ENCODE results near the gene FRMD8. TPM values are rescaled to one million over a fixed set of nuclear protein-coding genes. Genes with fewer than 3 reads are reported as not detected.

The FRMD8 gene
- total RNA-seq, 2 experiments from 2014 or later, result 38.2 to 40.0 TPM

DNA sequence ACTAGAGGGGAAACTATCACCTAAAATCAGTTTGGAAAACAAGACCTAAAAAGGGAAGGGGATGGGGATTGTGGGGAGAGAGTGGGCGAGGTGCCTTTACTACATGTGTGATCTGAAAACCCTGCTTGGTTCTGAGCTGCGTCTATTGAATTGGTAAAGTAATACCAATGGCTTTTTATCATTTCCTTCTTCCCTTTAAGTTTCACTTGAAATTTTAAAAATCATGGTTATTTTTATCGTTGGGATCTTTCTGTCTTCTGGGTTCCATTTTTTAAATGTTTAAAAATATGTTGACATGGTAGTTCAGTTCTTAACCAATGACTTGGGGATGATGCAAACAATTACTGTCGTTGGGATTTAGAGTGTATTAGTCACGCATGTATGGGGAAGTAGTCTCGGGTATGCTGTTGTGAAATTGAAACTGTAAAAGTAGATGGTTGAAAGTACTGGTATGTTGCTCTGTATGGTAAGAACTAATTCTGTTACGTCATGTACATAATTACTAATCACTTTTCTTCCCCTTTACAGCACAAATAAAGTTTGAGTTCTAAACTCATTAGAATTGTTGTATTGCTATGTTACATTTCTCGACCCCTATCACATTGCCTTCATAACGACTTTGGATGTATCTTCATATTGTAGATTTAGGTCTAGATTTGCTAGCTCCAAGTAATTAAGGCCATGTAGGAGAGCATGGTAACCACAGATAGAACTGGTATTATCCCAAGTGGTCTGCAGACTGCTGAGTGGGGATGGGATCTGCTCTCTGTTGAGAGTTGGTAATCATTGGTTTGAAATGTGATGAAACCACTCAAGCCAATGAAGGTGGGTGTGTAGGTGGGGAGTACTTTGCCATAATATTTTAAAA is 39.8 kb downstream of the FRMD8 start:
- DNase-seq, result no peak
- intact Hi-C loops (cut with micrococcal nuclease), result loop anchor here (1.0 kb wide), 3 partner anchors 13 to 71 kb away; no protein-coding TSS in a partner anchor
- Mint-ChIP-seq H3K27me3 (ENCODE audit: low read depth) (peaks cover 14% of the 10 kb centered on the region), H3K27ac (peak overlapping the region; percentile 99), H3K4me1 (ENCODE audit: low read depth) (peaks cover 58% of the 10 kb centered on the region), H3K9me3 (no peaks in the 10 kb centered on the region), H3K36me3 (ENCODE audit: low read depth) (peaks cover 80% of the 10 kb centered on the region), H3K4me3 (peak overlapping the region; percentile 100)
- CTCF ChIA-PET, result interaction anchor here (16.8 kb wide), 1 partner anchor 78 kb away, joined by 359 read pairs; the partner anchor contains the start of gene MALAT1

DNA sequence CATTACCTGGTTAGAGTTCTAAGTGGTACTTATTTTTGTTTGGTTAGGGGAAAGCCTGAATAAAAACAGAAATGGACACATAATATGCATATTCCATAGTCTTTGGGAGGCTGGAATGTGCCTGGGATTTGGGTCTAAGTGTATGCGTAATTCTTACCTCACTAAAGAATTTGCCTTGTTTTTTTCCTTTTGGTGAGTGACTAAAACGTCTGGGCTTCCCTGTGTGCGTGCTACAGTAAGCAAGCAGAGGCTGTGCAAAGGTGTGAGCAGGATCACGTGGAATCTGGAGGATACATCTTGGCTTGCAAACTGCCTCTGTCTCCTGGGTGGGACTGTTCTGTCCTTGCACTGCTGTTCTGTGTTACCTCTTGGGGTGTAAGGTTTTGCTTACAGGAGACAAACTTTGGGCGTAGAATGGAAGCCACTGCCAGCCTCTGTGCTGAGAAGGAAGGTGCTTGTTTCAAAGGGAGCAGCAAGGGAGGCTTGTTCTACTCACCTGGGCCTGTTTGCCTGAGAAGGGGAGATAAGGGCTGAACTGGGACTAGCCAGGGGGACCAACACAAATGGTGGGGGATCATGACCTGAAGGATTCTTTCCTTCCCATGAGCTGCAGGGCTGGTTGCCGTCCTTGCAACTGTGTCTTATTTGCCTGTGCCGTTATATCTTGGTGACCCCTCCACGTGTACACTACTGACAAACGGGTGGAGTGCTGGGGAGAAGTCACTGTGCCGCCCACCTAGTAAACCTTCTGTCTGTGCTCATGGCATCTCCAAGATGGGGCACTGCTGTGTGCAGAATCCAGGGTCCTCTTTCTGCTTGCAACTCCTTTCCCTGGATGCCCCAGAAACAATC is 40.6 kb downstream of the FRMD8 start:
- intact Hi-C loops (cut with micrococcal nuclease), result loop anchor here (1.0 kb wide), 4 partner anchors 8 to 70 kb away; no protein-coding TSS in a partner anchor
- Mint-ChIP-seq H3K4me1 (ENCODE audit: low read depth) (peaks cover 67% of the 10 kb centered on the region), H3K27me3 (ENCODE audit: low read depth) (peaks cover 14% of the 10 kb centered on the region), H3K36me3 (ENCODE audit: low read depth) (peaks cover 79% of the 10 kb centered on the region), H3K9me3 (no peaks in the 10 kb centered on the region), H3K27ac (peak overlapping the region; percentile 99), H3K4me3 (peak overlapping the region; percentile 100)
- peak; percentile 68 for DNase-seq
- CTCF ChIA-PET, result interaction anchor here (1.4 to 16.8 kb wide), 2 partner anchors 45 to 77 kb away, joined by 4 to 359 read pairs; partner anchors contain the start of gene MALAT1

DNA sequence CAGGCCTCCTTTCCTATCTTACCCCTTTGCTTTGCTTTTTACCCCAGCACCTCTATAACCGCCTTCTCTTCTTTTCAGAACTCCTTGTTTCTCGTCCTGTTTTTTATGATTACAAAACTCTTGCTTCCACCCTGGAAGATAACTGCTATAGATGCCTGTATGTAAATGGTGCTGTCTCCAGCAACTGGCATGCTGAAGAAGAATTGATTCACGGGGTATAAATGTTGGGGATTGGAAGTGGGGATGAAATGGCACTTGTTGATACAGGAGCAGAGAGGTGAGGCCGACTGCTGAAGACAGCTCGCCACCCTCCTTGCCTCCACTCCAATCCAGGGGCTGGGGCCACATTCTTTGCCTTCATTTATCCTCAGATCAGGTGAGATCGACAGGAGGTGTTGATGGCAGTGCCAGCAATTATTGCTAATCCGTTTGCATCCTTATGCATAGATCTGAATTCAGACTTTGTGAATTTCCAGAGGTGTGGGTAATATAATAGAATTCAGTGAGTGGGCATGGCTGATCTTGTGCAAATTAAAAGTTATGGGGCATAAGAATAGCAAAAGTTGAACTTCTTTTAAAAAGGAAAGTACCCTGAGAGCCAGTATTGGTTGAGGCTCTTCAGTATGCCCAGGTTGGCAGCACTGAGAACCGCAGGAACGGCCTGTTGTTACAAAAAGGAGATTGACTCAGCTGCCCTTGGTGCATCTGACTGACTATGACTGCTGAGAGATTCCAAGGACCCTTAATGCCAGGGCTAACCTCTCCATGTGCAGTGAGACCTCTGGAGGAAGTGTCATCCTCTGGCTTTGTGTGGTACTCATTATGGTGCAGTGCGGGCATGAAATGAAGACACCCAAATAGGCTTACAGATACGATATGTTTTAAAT is 41.5 kb downstream of the FRMD8 start:
- H3K27me3 Mint-ChIP-seq (ENCODE audit: low read depth), result peaks cover 7% of the 10 kb centered on the region
- H3K4me1 Mint-ChIP-seq (ENCODE audit: low read depth), result peaks cover 69% of the 10 kb centered on the region
- intact Hi-C loops (cut with micrococcal nuclease), result loop anchor here (1.0 kb wide), 1 partner anchor 9 kb away; no protein-coding TSS in a partner anchor
- H3K9me3 Mint-ChIP-seq, result no peaks in the 10 kb centered on the region
- H3K36me3 Mint-ChIP-seq (ENCODE audit: low read depth), result peaks cover 76% of the 10 kb centered on the region
- peak overlapping the region; percentile 99 for H3K27ac Mint-ChIP-seq
- CTCF ChIA-PET, result interaction anchor here (0.9 to 16.8 kb wide), 3 partner anchors 11 to 76 kb away, joined by 3 to 359 read pairs (median 4); partner anchors contain the start of gene MALAT1
- DNase-seq, result peak; percentile 74
- peak overlapping the region; percentile 100 for H3K4me3 Mint-ChIP-seq

DNA sequence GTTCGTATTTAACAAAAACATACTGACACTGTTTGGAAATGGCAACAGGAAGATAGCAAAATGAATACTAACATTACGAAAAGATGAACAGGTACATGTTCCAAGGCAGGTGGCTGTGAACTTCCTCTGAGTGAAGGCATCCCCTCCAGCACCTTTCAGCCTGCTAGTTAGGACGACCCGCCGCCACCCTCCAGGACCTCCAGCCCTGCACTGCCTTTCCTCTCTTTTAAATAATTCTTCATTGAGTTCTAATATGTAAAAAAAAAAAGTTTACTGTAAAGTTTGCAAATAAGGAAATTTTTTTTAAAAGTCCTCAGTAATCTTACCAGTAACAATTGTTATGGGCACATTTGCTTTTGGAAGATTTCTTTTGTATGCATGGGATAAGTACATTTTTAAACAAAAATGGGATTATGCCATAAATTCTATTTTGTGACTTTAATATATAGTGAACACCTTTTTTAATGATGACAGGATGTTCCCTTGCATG is 42.2 kb downstream of the FRMD8 start:
- intact Hi-C loops (cut with micrococcal nuclease), result no loop called here
- peak; percentile 54 for DNase-seq
- H3K4me3 Mint-ChIP-seq, result peak overlapping the region; percentile 100
- peaks cover 6% of the 10 kb centered on the region for H3K27me3 Mint-ChIP-seq (ENCODE audit: low read depth)
- peak overlapping the region; percentile 99 for H3K27ac Mint-ChIP-seq
- H3K36me3 Mint-ChIP-seq (ENCODE audit: low read depth), result peaks cover 74% of the 10 kb centered on the region
- H3K4me1 Mint-ChIP-seq (ENCODE audit: low read depth), result peaks cover 72% of the 10 kb centered on the region
- H3K9me3 Mint-ChIP-seq, result no peaks in the 10 kb centered on the region
- CTCF ChIA-PET, result interaction anchor here (0.9 kb wide), 1 partner anchor 11 kb away, joined by 3 read pairs; no protein-coding TSS in a partner anchor

- intact Hi-C loops (cut with micrococcal nuclease), result no loop called here
- DNase-seq, result peak; percentile 61
- Mint-ChIP-seq H3K9me3 (no peaks in the 10 kb centered on the region), H3K4me1 (ENCODE audit: low read depth) (peaks cover 72% of the 10 kb centered on the region), H3K27ac (peak overlapping the region; percentile 99), H3K27me3 (ENCODE audit: low read depth) (peaks cover 3% of the 10 kb centered on the region), H3K36me3 (ENCODE audit: low read depth) (peaks cover 71% of the 10 kb centered on the region), H3K4me3 (peak overlapping the region; percentile 100)
- CTCF ChIA-PET, result interaction anchor here (0.9 kb wide), 1 partner anchor 12 kb away, joined by 3 read pairs; no protein-coding TSS in a partner anchor
Measured at GRCh38 chr11:65429068-65429681, 42.7 kb downstream of the FRMD8 start.

DNA sequence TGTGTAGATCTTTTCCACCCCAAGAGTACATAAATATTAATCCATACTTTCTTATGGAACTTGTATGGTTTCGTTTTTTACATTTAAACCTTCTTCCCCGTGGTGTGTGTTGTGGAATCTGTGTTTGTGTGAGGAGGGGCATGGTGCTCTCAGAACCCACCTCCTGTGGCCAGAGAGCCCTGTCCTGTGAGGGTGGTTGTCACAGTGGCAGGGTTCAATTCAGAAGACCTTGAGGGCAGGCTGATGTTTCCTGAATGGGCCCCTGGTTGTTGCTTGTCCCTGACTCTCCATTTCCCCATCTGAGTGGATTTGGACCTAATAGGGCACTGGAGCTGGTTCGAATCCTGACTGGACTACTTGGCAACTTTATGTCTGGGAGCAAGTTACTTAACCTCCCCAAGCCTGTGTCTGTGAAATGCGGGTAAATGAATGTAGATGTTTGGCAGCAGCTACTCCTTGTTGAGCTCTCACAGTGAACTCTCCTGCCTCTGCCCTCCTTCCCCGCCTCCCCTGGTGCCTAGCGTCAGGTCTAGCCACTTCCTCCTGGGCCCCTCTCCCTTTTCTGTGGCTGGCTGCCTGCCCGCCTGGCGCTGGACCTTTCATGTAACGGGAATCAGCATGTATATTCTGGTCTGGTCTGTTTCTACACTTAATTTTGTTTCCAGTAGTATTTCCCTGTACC is 43.4 kb downstream of the FRMD8 start:
- H3K27ac Mint-ChIP-seq, result peak overlapping the region; percentile 99
- DNase-seq, result peak; percentile 77
- intact Hi-C loops (cut with micrococcal nuclease), result loop anchor here (2.0 kb wide), 1 partner anchor 13 kb away; no protein-coding TSS in a partner anchor
- H3K36me3 Mint-ChIP-seq (ENCODE audit: low read depth), result peaks cover 71% of the 10 kb centered on the region
- H3K4me1 Mint-ChIP-seq (ENCODE audit: low read depth), result peaks cover 76% of the 10 kb centered on the region
- CTCF ChIA-PET, result interaction anchor here (1.0 to 1.5 kb wide), 8 partner anchors 9 to 82 kb away, joined by 3 to 6 read pairs (median 4); partner anchors contain the start of gene MALAT1
- peak overlapping the region; percentile 100 for H3K4me3 Mint-ChIP-seq
- H3K27me3 Mint-ChIP-seq (ENCODE audit: low read depth), result no peaks in the 10 kb centered on the region
- H3K9me3 Mint-ChIP-seq, result no peaks in the 10 kb centered on the region

DNA sequence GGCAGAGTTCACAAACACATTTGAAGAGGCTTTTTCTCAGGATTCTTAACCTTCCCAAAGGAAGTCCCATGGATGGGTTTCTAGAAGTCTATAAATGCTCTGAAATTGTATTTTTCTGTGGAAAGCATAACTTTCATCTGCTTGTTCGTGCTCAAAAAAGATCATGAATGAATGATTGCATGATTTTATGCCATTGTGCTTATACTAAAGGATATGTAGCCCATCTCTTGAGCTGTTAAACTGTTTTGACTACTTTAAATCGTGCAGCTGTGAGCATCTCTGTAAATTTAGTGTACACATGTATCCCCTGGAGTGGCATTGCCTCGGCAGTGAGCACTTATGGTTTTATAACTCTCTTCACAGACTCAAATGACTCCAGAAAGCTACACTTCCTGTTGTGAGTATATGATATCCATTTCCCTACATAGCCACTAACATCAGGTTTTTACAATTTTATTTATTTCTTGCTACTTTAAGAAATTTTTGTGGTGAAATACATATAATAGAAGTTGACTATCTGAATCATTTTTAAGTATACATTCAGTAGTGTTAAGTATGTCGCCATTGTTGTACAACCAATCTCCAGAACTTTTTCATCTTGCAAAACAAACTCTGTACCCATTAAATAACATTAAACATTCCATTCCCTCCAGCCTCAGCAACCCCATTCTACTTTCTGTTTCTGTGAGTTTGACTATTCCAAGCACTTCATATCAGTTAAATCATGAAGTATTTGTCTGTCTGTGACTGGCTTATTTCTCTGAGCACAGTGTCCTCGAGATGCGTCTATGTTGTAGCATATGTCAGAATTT is 44.2 kb downstream of the FRMD8 start:
- Mint-ChIP-seq H3K36me3 (ENCODE audit: low read depth) (peaks cover 71% of the 10 kb centered on the region), H3K9me3 (no peaks in the 10 kb centered on the region), H3K27me3 (ENCODE audit: low read depth) (no peaks in the 10 kb centered on the region), H3K4me1 (ENCODE audit: low read depth) (peaks cover 82% of the 10 kb centered on the region), H3K27ac (peak overlapping the region; percentile 99), H3K4me3 (peak overlapping the region; percentile 100)
- DNase-seq, result peak; percentile 56
- CTCF ChIA-PET, result interaction anchor here (1.0 to 1.5 kb wide), 8 partner anchors 10 to 81 kb away, joined by 3 to 6 read pairs (median 4); partner anchors contain the start of gene MALAT1
- intact Hi-C loops (cut with micrococcal nuclease), result loop anchor here (2.0 kb wide), 1 partner anchor 14 kb away; no protein-coding TSS in a partner anchor

GRCh38 chr11:65431451-65432099 is 45.1 kb downstream of the FRMD8 start:
- peak overlapping the region; percentile 47 for H3K4me3 Mint-ChIP-seq
- CTCF ChIA-PET, result interaction anchor here (0.5 kb wide), 1 partner anchor 136 kb away, joined by 4 read pairs; no protein-coding TSS in a partner anchor
- peak overlapping the region; percentile 78 for H3K27ac Mint-ChIP-seq
- H3K36me3 Mint-ChIP-seq (ENCODE audit: low read depth), result peaks cover 71% of the 10 kb centered on the region
- H3K9me3 Mint-ChIP-seq, result no peaks in the 10 kb centered on the region
- peaks cover 85% of the 10 kb centered on the region for H3K4me1 Mint-ChIP-seq (ENCODE audit: low read depth)
- peak; percentile 40 for DNase-seq
- intact Hi-C loops (cut with micrococcal nuclease), result loop anchor here (2.0 kb wide), 1 partner anchor 15 kb away; no protein-coding TSS in a partner anchor
- H3K27me3 Mint-ChIP-seq (ENCODE audit: low read depth), result no peaks in the 10 kb centered on the region

- Mint-ChIP-seq H3K27ac (peak overlapping the region; percentile 78), H3K4me1 (ENCODE audit: low read depth) (peaks cover 82% of the 10 kb centered on the region), H3K36me3 (ENCODE audit: low read depth) (peaks cover 69% of the 10 kb centered on the region), H3K4me3 (peak overlapping the region; percentile 47), H3K9me3 (no peaks in the 10 kb centered on the region), H3K27me3 (ENCODE audit: low read depth) (no peaks in the 10 kb centered on the region)
- CTCF ChIA-PET, result interaction anchor here (0.5 to 1.3 kb wide), 6 partner anchors 8 to 136 kb away, joined by 3 to 5 read pairs (median 4); no protein-coding TSS in a partner anchor
- DNase-seq, result no peak
- intact Hi-C loops (cut with micrococcal nuclease), result no loop called here
Measured at GRCh38 chr11:65432100-65432650, 45.7 kb downstream of the FRMD8 start.

All from activated naive CD4-positive, alpha-beta T cell treated with anti-CD3 and anti-CD28 coated beads for 36 hours (primary cell).